Heart right ventricle (tissue), 16 donors: Measurements from ENCODE around the gene ARL6. TPM values are rescaled to one million over a fixed set of nuclear protein-coding genes. Genes with fewer than 3 reads are reported as not detected.

ENCODE experiments used
- ATAC-seq, 8 donors: fragments of 200-7000 bp; cut with Tn5 transposase; one replicate each; pipeline ENCODE4 v1.9.1; 2020; ENCODE audit warnings: mild to moderate bottlenecking in 8 of 8, moderate library complexity in 8 of 8, moderate number of reproducible peaks in 1 of 8
- DNase-seq, 2 donors: peaks; one replicate each; pipeline ENCODE4 v3.0.0-alpha.2; 2020
- H3K27ac ChIP-seq, 10 donors: fragments of 200-600 bp; sonication (generic) in 2 of 10; one replicate each; pipeline versions ENCODE4 v1.5.0 to v1.8.0; 2020 to 2022; ENCODE audit warnings: mild to moderate bottlenecking in 3 of 10
- H3K27me3 ChIP-seq, 7 donors: fragments of 200-600 bp; one replicate each; pipeline ENCODE4 v1.8.0; 2021 to 2022; ENCODE audit warnings: mild to moderate bottlenecking in 2 of 7
- H3K36me3 ChIP-seq, 9 donors: fragments of 200-600 bp; sonication (generic) in 1 of 9; one replicate each; pipeline versions ENCODE4 v1.5.0 to v1.8.0; 2020 to 2022; ENCODE audit warnings: mild to moderate bottlenecking in 2 of 9
- H3K4me1 ChIP-seq, 9 donors: fragments of 200-600 bp; sonication (generic) in 1 of 9; one replicate each; pipeline versions ENCODE4 v1.5.0 to v1.8.0; 2020 to 2022; ENCODE audit warnings: mild to moderate bottlenecking in 4 of 9
- H3K4me3 ChIP-seq, 10 donors: fragments of 200-600 bp; sonication (generic) in 2 of 10; one replicate each; pipeline versions ENCODE4 v1.5.0 to v1.8.0; 2020 to 2022; ENCODE audit warnings: mild to moderate bottlenecking in 7 of 10, moderate library complexity in 2 of 10
- H3K9me3 ChIP-seq, 11 donors: fragments of 200-600 bp in 10 of 11; sonication (generic) in 2 of 11; one replicate each; pipeline versions ENCODE4 v1.5.0 to v1.8.0; 2013 to 2022; ENCODE audit warnings: mild to moderate bottlenecking in 2 of 11, control low read depth in 1 of 11, moderate library complexity in 1 of 11
- WGBS, 2 donors: extraction: QIAGEN DNeasy Blood & Tissue Kit; methylation state at CpG; one replicate each; pipeline ENCODE4 v1.1.7; 2013; ENCODE audit warnings: inconsistent platforms in 1 of 2; 5-methylcytosine and 5-hydroxymethylcytosine counted together
- intact Hi-C, 10 donors: fragments of 100-400 bp; cut with DNase I; formaldehyde crosslinking; loops; one replicate each; pipeline versions ENCODE4 v1.11.1 to v1.14.2; 2022
- polyA plus RNA-seq, 2 donors: library from polyadenylated mRNA; stranded (reverse); fragments of 200-250 nt; gene quantifications; one replicate each; pipeline ENCODE4 v1.2.3, GENCODE V29; 2013
- total RNA-seq, 10 donors: library from RNA; stranded (reverse); fragmentation: NEBNext Ultra II Directional in 3 of 10; extraction: Animal tissue kit (Norgen Biotek cat#: 25700) in 3 of 10; gene quantifications; one replicate each; pipeline versions ENCODE4 v1.2.1 to v1.2.4, GENCODE V29; 2021 to 2023
- TF ChIP-seq, protein P1 (sequence below), 9 donors: fragments of 200-600 bp; sonication (generic) in 2 of 9; IDR thresholded peaks; one replicate each; pipeline versions ENCODE4 v1.5.0 to v1.8.0; 2021 to 2022; ENCODE audit warnings: antibody characterized with exemption in 9 of 9, mild to moderate bottlenecking in 5 of 9, moderate library complexity in 1 of 9
- donor health status: Arrhythmogenic right ventricular cardiomyopathy.
- donor health status: ischemic (EF 13 %, LVEDD 7.1; RV severe dilation, severe dysfunction).
- donor health status: healthy with polysubstance abuse.
- donor health status: DM: no; HTN: yes; CAD: no.
- donor health status: DM: no; HTN: no; CAD: no.
- donor health status: ischemic (EF 25% LVEDD 6.9; RV normal size, moderate dysfunction).
- donor health status: ischemic (EF 25% LVEDD 5.7; RV mildly dilated, moderate dysfunction).
- donor health status: healthy.
- donor health status: DM: yes; HTN: yes; CAD: no.
- donor health status: Ischemic cardiomyopathy.
- donor health status: ischemic (EF 35%, LVEDD 5.7; RV mildly dilated, moderate dysfunction).
- donor health status: nonischemic (EF 11% LVEDD 7.7; RV severe dilation, severe dysfunction).
- donor health status: DM: yes; HTN: yes; CAD: no.
- donor health status: PGD.
- donor health status: ischemic (EF 29% LVEDD 5.4; RV normal size, mild dysfunction).
- donor health status: nonischemic (EF 23%, LVEDD 6.1; RV moderate dilation, normal function).

The ARL6 gene
- total and polyA plus RNA-seq, 12 donors, result 2.2 to 5.7 (median 4.2) TPM

DNA sequence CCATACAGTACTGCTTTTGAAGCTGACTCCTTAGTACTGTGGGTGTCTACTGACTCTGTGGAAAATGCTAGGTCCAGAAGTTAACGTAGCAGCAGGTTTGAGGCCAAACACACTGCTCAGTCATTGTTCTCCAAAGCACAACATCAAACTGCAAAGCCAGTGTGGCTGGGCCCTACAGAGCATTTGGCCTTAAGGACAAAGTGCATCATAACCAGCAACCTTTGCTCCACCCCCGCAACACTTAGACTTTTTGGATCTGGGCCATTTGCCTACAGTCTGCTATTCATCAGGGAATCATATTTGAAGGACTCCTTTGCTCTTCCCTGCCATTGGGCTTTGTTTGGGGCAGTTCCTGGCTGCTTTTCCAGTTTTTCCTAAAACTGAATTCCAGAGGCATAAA is 43.1 kb upstream of the ARL6 start:
- intact Hi-C loops, result loop anchor here in 1 of 10 donors (5.0 kb wide), 1 partner anchor 859 kb away; no protein-coding TSS in a partner anchor
- 62 to 67% methylated on average over 2 of the region's 2 CpGs for WGBS, 2 donors

DNA sequence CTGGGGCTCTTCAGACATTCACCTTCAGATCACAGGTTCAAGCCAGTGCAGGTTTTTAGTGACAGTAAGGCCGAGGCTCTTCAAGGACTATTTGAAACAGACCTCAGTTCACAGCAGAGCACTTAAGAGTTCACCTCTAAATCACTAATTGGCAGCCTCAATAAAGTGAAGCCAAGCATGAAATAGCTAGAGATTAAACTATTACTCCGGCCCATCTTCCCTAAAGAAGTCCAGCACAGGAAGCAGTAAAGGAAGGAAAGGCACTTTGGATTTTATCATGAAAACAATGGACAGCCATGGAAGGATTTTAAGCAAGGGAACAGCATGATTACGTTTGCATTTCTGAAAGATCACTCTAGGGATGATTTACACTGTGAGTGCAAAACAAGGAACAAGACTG is 27.6 kb upstream of the ARL6 start:
- ATAC-seq (no peak), DNase-seq (no peak)
- Histone ChIP-seq H3K4me1 (no peaks in the 10 kb centered on the region), H3K36me3 (no peaks in the 10 kb centered on the region), H3K9me3 (no peaks in the 10 kb centered on the region), H3K27ac (no peak overlapping the region), H3K27me3 (no peaks in the 10 kb centered on the region), H3K4me3 (no peak overlapping the region)
- intact Hi-C loops, result no loop called here
- TF ChIP-seq, protein P1, sequence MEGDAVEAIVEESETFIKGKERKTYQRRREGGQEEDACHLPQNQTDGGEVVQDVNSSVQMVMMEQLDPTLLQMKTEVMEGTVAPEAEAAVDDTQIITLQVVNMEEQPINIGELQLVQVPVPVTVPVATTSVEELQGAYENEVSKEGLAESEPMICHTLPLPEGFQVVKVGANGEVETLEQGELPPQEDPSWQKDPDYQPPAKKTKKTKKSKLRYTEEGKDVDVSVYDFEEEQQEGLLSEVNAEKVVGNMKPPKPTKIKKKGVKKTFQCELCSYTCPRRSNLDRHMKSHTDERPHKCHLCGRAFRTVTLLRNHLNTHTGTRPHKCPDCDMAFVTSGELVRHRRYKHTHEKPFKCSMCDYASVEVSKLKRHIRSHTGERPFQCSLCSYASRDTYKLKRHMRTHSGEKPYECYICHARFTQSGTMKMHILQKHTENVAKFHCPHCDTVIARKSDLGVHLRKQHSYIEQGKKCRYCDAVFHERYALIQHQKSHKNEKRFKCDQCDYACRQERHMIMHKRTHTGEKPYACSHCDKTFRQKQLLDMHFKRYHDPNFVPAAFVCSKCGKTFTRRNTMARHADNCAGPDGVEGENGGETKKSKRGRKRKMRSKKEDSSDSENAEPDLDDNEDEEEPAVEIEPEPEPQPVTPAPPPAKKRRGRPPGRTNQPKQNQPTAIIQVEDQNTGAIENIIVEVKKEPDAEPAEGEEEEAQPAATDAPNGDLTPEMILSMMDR (IDR thresholded peaks at IDR 0.05), result no peak
- WGBS, 2 donors, result 42 to 46% methylated on average over 3 of the region's 3 CpGs

More for the DNA sequence above, 43.1 kb upstream of the ARL6 start:
- ATAC-seq (peak in 1 of 8 donors; percentile 15), DNase-seq (no peak)
- Histone ChIP-seq H3K4me3 (no peak overlapping the region), H3K27me3 (no peaks in the 10 kb centered on the region), H3K9me3 (no peaks in the 10 kb centered on the region), H3K4me1 (no peaks in the 10 kb centered on the region), H3K27ac (no peak overlapping the region), H3K36me3 (no peaks in the 10 kb centered on the region)
- TF ChIP-seq, protein P1 (IDR thresholded peaks at IDR 0.05), result no peak

DNA sequence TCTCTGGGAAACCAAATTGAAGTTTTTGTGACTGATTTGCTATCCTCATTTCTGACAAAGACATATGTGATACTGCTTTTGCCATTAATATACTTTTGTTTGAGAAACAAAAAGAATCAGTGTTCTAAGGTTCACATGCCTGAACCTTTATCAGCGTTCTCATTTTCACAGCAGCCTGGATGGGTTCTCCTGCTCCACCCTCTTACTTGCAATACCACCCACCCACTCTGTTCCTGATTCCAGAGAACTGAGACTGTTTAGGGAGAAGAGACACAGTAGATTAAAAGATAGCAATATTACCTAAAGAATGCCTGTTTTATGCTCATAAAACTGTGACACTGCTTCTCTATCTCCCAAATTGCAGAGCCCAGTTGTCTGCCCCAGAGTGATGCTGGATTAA is 25.8 kb upstream of the ARL6 start:
- intact Hi-C loops, result no loop called here
- Histone ChIP-seq H3K4me1 (no peaks in the 10 kb centered on the region), H3K27me3 (no peaks in the 10 kb centered on the region), H3K27ac (no peak overlapping the region), H3K4me3 (no peak overlapping the region), H3K36me3 (no peaks in the 10 kb centered on the region), H3K9me3 (no peaks in the 10 kb centered on the region)
- 40 to 67% methylated on average over 1 of the region's 1 CpG for WGBS, 2 donors
- DNase-seq, result no peak
- TF ChIP-seq, protein P1 (IDR thresholded peaks at IDR 0.05), result no peak
- ATAC-seq, result no peak

DNA sequence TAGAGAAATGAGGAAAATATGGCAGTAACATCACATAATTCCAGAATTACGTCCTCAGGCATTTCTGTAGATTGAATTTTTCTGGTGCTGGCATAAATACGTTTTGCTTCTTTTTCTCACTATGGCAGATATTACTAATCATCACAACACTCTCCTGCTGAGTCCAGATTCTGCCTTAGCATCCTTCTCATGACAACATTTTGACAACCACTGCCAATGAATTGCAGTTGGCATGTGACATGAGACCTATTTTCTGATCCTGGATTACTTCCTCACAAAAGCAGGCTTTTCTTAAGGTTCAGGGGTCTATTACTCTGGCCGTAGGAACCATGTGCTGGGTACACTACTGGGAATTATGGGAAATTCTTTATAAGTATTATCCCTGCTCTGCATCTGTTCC is 22.5 kb upstream of the ARL6 start:
- Histone ChIP-seq H3K27ac (no peak overlapping the region), H3K27me3 (no peaks in the 10 kb centered on the region), H3K36me3 (no peaks in the 10 kb centered on the region), H3K4me1 (no peaks in the 10 kb centered on the region), H3K4me3 (no peak overlapping the region), H3K9me3 (no peaks in the 10 kb centered on the region)
- 82 to 84% methylated on average over 3 of the region's 3 CpGs for WGBS, 2 donors
- ATAC-seq (no peak), DNase-seq (no peak)
- TF ChIP-seq, protein P1 (IDR thresholded peaks at IDR 0.05), result no peak
- intact Hi-C loops, result no loop called here
